ENCODE data around the gene HOXD8.

Gene HOXD8

DNA sequence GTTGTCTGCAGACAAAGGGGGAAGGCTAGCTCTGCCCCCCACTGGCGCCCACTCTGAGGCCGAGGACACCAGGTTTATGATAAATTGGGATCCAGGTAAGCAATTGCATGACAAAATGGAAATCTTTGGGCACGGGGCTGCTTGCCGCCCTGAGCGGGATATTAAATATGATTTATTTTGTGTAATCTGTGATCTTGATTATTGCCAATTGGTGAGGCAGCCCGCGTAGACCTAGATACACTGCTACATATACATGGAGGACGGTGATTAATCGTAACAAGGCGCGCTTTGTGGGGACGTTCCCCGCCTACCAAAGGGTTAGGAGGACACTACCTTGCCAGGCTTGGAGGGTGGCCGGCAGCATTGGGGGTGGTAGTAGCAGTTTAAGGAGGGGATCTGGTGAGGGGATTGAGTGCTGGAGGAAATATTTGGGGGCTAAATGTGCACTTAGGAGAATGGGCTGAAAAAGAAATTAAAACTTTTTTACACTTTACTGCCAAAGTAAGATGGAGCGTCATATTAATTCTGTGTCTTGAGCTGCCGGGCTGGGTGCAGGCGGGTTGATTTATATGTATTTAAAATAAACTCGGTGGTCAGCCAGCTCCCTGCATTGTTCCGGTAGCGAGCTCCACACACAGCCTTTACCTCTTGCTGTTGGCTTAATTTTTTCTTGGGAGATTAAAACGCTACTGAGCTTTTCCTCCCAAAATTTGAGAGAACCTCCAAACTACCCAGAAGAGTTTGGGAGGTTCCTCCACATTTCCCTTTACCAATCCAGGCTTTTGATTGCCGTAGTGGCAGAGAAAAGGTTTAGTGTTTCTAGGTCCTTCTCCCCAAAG lies 31.7 kb downstream of the HOXD8 start:
- DNase-seq: no peak

DNA sequence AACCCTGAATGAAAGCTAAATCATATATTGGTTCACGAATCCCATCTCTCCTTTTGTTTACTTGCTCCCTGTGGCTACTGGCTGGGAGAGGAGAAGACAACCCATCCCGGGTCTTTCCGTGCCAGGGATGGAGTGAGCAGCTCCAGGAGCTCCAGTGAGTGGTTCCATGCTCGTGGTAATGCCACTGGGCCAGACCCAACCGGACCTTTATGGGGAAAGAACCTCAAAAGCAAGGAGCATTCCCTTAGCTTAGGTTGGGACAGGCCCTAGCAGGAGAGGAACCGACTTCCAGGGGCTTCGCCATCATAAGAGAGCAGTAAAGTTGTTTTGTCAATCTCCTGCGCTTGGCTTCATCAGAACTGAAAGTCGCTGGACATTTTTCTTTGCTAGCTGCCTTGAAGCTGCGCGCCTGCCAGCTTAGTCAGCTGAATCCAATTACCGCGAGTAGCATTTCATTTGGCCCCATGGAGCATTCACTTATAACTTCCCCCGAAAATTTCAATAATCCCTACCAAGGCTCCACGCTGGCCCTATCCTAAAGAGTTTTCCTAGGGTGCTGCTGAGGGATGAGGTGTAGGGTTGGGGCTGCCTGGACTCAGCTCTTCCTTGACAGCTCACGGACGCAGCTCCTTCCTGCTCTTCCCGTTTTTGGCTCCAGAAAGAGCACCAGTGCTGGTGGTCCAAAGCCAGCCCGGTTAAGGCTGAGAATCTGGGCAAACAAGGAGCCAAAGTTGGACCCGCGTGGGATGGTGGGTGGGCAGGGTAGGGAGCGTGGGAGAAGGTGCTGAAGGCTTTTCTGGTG lies 32.5 kb downstream of the HOXD8 start:
- no peak for DNase-seq

DNA sequence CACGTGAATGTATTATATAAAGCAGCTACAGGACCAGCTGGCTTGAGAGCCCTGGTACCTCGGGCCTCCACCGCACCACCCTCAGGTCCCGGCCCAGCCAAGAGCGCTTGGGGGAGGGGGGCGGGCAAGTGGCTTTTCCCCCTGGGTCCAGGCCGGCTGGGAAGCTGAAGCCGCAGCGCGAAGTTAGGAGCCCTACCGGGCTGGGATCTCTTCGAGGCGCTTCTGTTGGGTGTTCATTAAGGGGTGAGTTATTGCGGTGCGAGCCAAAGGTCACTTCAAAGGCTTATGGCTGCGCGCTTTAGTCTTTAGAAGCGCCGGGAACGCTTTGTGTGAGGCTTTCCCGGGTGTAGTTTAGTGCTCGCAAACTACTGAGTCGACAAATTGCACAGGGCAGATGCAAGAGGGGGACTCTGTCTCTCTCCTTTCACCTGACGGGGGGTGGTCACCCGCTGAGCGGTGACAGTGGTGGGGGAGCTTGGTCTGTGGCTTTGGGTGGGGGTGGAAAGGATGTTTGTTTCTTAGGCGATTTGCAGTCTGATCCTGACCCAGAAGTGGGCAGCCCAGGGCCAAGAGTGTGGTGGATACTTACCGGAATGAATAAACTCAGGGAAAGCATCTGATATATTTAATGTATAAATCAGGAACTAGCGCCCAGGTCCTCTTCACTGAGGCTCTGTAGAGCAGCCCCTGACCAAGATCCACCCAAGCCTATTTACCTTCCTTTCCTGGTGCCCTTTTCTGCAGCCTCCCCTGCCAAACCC lies 33.6 kb downstream of the HOXD8 start:
- no peak for DNase-seq

DNA sequence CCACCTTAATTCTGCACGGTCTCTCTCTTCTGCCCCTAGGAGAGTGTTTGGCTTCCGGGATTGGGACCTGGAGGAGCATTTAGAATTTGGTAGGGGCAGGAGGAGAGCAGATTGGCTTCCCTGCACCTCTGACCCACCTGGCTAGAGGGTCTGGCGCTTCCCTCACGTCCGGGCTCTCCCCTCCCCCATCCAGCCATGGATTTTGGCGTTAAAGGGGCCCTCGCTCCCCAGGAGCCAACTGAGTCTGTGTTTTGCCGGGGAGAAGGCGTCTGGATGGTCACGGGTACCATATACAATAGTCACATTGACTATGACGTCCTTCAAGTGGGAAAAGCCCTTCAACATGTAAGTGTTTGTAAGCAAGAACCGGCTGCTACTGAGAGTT lies 34.2 kb downstream of the HOXD8 start:
- DNase-seq: no peak

DNA sequence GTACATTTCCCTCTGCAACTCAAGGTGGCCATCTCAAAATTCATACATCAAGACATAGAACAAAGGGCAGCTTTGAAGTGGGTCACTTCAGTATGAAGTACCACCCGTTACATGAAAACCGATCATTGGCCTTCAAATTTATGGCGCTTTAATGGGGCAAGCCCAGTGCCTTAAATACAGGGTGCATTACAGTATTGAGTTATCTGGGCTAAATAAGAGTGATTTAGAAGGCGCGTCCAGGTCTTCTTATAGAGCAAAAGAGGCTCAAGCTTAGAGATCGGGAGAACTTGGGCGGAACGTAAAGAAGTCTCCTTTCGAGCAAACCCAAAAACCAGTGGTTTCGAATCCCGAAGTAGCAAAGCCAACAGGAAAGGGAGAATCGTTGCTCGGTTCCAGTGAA lies 34.7 kb downstream of the HOXD8 start:
- DNase-seq: no peak

DNA sequence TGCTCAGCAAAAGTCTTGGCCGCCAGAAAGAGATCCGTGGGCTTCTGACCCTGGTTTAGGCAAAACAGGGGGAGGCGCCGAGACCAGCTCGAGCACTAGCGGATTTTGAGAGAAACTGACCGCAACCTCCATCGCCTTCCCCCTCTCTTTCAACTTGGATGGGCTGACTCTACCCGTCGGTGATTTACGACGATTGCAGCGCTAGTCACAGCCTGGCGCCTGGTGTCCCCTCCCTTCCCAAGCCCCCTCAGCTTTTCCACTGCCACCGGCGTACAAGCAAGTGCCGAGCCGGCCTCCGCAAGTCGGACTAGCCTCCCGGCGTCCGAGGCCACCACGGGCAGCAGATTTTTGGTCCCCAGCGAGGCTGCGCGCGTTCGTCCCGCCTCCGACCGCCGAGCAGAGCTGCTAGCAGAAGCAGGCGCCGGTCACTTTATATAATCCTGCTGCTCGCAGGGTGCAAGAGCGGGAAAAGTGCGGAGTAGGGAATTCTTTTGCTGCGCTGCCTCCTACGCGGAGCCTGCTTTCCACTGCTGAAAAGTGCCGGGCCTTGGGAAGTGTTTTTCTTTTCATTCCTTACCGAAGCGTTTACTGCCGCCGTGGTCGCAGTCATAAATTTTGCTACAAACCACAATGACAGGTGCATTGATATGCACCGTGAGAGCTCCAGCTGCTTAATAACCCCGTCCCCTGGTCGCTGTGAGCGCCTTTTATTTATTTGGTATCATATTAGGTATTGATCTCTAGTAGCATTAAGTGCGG lies 35.3 kb downstream of the HOXD8 start:
- no peak for DNase-seq

DNA sequence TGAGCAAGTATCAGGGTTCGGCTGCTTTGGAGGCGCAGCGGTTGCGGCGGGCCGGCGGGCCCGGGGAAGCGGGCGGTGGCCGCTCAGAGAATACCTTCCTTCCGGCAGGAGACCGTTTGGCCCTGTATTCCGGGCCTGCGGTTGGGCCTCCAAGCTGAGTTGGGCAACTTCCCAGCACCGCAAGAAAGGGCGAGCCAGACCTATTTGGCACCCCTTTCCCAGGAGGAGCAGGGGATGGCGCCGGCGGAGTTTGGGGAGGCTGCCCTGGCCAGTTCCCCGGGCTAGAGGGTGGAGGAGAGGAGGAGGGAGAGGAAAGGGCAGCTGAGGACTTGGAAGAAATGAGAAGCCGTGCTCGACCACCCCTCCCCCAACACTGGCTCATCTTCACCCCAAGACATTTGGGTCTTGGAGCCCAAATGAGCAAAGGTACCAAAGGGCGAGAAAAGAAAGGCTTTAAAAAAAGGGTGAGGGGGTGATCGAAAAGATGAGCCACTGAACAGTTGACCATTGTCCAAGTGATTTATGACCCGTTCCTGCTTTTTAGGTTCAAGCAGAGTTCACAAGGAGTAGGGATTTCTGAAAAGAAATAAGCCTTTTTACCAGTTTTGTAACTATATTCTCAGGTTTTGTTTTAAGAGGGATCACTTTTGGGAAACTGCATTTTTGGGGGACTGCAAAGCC lies 36.0 kb downstream of the HOXD8 start:
- DNase-seq: no peak

DNA sequence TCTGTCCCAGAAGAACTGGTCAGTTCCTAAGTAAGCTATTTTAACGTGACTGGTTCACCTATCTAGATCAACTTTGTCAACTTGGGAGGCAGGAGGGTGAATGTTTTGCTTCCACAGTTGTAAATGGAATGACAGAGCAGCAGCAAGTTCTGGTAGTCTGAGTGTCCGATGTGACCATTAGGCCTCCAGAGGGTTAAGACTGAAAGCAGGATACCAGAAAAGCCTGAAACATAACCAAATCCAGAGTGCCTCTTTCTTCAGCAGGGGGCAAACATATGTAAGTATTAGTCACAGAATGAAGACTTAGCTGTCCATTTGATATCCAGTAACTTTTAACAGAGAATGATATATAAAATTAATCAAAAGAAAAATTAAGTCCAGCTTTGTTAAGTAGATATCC lies 36.8 kb downstream of the HOXD8 start:
- no peak for DNase-seq

DNA sequence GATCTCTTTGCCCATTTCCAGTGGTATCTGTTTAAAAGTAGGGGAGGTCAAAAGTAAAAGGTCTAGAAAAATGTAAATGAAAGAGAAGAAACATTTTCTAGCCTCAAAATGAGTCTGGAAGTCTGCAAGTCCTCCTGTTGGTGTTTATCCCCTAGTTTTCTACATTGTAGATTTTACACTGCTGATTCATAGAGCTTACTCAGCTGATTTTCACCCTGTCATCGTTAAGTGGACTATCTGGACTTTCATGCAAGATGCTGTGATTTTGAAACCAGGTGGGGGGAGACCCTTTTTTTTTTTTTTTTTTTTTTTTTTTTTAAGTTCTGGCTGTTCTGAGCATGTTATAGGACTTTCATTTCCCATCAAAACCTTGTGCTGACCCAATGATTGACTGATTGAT lies 37.9 kb downstream of the HOXD8 start:
- DNase-seq: no peak

DNA sequence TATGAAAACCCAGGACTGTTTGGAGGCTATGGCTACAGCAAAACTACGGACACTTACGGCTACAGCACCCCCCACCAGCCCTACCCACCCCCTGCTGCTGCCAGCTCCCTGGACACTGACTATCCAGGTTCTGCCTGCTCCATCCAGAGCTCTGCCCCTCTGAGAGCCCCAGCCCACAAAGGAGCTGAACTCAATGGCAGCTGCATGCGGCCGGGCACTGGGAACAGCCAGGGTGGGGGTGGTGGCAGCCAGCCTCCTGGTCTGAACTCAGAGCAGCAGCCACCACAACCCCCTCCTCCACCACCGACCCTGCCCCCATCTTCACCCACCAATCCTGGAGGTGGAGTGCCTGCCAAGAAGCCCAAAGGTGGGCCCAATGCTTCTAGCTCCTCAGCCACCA lies 39.7 kb downstream of the HOXD8 start:
- no peak for DNase-seq

DNA sequence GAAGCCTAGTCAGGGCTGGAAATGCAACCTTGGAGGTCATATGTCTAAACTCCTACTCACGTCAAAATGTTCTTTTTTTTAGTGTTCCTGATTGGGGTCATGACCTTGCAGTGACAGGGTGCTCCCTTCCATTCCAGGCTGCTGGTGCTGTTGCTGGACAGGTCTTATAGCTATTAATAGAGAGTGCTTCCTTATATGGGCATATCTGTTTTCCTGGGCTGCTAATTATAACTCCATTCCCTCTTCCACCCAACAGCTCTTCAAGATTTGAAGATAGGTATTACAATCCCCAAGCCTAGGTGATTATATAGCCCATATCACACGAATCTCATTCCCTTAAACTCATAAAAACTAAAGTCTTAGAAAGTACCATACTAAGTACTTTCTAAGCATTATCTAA lies 40.2 kb downstream of the HOXD8 start:
- DNase-seq: no peak

DNA sequence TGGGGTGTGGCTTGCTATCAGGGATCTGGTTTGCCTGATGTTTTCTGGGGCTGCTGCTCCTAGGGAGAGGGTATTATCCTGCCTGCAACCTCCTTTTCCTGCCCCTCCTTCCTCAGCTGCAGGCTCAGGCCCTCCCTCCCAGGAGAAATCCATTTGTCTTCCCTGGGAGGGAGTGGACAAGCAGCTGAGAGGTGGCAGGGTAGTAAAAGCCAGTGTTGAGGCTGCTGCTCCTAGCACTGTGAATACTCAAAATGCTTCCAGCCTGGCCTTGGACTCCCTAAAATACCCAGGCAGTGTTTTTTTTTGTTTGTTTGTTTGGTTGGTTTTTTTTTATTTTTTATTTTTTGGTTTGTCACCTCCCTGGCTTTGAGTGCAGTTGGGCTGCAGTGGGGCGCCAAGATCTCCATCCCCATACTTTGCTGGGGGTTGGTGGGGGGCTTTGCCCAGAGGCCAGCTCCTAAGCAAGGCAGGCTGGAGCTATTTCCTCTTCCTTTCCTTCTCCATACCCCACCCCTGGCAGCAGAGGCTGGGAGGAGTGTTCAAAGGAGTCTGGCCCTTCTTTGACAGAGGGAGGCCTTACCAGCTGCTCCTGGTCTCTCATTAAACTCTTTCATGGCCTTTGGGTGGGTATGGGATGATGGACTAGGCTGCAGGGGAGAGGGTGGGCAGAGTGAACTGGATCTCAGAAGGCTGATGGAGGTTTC lies 41.2 kb downstream of the HOXD8 start:
- DNase-seq: no peak

DNA sequence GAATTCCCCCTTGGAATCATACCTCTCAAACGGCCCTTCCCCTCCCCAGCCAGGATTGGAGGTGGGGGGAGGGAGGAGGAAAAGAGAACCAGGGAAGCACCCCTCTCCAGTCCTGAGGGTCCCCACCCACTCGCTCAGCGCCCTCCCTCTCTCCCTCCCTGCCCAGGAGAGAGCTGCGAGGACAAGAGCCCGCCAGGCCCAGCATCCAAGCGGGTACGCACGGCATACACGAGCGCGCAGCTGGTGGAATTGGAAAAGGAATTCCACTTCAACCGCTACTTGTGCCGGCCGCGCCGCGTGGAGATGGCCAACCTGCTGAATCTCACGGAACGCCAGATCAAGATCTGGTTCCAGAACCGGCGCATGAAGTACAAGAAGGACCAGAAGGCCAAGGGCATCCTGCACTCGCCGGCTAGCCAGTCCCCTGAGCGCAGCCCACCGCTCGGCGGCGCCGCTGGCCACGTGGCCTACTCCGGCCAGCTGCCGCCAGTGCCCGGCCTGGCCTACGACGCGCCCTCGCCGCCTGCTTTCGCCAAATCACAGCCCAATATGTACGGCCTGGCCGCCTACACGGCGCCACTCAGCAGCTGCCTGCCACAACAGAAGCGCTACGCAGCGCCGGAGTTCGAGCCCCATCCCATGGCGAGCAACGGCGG lies 42.0 kb downstream of the HOXD8 start:
- DNase-seq: no peak

DNA sequence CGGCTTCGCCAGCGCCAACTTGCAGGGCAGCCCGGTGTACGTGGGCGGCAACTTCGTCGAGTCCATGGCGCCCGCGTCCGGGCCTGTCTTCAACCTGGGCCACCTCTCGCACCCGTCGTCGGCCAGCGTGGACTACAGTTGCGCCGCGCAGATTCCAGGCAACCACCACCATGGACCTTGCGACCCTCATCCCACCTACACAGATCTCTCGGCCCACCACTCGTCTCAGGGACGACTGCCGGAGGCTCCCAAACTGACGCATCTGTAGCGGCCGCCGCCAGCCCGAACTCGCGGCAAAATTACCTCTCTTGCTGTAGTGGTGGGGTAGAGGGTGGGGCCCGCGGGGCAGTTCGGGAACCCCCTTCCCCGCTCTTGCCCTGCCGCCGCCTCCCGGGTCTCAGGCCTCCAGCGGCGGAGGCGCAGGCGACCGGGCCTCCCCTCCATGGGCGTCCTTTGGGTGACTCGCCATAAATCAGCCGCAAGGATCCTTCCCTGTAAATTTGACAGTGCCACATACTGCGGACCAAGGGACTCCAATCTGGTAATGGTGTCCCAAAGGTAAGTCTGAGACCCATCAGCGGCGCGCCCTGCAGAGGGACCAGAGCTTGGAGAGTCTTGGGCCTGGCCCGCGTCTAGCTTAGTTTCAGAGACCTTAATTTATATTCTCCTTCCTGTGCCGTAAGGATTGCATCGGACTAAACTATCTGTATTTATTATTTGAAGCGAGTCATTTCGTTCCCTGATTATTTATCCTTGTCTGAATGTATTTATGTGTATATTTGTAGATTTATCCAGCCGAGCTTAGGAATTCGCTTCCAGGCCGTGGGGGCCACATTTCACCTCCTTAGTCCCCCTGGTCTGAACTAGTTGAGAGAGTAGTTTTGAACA lies 42.7 kb downstream of the HOXD8 start:
- no peak for DNase-seq

DNA sequence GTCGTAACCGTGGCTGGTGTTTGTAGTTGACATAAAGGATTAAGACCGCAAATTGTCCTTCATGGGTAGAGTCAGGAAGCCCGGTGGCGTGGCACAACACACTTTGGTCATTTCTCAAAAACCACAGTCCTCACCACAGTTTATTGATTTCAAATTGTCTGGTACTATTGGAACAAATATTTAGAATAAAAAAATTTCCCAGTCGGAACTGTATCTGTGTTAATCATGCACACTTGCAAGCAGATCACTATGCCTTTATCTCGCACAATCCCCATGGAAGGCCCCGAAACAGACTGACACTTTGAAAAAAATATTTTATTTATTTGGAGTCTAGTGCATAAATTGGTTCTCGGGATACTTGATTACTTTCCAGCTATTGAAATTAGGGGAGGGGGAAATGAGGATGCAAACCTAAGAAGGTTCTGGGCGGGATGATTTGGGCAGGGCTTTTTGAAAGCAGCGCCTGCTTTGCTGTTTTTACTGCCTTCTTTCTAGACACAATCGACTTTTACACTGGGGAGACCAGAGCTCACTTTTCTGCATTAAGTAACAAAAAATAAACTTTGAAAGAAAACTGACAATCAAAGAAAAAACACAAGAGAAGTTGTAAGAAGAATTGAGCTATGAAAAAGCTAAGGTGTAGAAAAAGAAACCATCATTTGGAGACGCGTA lies 43.5 kb downstream of the HOXD8 start:
- DNase-seq: no peak

DNA sequence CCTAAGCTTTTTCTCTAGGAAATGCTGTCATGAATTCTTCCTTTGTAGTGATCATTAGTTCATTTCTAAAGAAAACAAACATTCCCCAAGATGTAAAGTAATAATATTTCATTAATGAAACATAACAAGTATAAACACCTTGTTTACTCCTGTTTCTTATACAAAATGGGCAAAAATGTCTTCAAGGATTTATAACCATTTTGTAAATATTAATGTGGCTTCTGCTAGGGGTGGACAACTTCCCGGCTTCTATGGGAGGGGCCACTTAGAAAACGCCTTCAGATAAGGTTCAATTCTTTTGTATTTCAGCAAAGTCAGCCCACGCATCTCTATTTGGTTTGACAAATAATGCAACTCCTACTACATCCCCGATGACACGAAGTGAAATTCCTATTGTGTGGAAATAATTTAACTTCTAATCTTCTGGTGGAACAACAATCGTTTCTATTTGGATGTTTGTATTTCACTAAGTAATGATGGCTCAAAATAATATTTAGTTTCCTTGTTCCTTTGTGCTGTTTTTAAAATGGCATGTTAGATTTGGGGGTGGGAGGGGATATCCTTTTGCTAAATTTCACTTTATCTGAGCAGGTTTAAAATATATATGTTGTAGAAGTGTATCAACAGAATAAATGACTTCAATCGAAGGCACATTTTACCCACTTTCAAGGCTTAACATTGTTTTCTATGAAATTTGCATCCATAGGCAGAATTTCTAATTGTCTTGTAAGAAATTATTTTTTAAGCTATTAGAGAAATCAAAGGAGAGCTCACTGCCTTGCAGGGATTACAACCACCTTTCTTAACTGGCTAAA lies 44.3 kb downstream of the HOXD8 start:
- no peak for DNase-seq

DNA sequence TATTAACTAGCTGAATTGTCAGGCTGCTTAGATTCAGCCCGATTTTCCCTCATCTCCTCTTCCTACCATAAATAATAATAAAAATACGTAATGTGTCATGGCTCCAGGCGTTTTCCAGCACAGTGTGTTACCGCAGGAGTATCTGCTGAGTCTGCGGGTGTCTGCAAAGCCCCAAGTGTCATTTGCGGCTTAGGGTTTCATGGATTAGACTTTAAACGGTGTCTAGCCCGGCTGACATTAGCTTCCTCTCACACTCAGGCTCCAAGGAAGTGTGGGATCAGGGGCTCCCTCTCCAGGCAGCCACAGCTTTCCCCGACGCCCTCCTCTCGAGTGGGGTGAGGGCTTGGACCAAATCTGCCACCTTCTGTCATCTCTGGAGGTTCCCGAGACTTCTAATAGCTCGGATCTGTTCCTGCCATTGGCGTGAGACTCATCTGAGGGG lies 44.9 kb downstream of the HOXD8 start:
- DNase-seq: no peak

All from CD4-positive, alpha-beta T cell treated with Interleukin-4 for 1 hour (primary cell).